HG02973 (cell line): Measurements from ENCODE around the gene IL1RAP.
A peak's percentile ranks its signal among the peaks of the same experiment; 100 is the strongest.
"Not testable (repeated sequence)": the region's sequence is repeated elsewhere in the genome, so short reads cannot be mapped to it uniquely, and the experiment has no call there.

ENCODE experiments used
- ATAC-seq: cut with Tn5 transposase; IDR thresholded peaks from one replicate; pipeline ENCODE4 v1.9.1; 2021; ENCODE audit warnings: moderate library complexity; ENCODE audit not compliant: unreplicated experiment

The IL1RAP gene, protein sequence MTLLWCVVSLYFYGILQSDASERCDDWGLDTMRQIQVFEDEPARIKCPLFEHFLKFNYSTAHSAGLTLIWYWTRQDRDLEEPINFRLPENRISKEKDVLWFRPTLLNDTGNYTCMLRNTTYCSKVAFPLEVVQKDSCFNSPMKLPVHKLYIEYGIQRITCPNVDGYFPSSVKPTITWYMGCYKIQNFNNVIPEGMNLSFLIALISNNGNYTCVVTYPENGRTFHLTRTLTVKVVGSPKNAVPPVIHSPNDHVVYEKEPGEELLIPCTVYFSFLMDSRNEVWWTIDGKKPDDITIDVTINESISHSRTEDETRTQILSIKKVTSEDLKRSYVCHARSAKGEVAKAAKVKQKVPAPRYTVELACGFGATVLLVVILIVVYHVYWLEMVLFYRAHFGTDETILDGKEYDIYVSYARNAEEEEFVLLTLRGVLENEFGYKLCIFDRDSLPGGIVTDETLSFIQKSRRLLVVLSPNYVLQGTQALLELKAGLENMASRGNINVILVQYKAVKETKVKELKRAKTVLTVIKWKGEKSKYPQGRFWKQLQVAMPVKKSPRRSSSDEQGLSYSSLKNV

DNA sequence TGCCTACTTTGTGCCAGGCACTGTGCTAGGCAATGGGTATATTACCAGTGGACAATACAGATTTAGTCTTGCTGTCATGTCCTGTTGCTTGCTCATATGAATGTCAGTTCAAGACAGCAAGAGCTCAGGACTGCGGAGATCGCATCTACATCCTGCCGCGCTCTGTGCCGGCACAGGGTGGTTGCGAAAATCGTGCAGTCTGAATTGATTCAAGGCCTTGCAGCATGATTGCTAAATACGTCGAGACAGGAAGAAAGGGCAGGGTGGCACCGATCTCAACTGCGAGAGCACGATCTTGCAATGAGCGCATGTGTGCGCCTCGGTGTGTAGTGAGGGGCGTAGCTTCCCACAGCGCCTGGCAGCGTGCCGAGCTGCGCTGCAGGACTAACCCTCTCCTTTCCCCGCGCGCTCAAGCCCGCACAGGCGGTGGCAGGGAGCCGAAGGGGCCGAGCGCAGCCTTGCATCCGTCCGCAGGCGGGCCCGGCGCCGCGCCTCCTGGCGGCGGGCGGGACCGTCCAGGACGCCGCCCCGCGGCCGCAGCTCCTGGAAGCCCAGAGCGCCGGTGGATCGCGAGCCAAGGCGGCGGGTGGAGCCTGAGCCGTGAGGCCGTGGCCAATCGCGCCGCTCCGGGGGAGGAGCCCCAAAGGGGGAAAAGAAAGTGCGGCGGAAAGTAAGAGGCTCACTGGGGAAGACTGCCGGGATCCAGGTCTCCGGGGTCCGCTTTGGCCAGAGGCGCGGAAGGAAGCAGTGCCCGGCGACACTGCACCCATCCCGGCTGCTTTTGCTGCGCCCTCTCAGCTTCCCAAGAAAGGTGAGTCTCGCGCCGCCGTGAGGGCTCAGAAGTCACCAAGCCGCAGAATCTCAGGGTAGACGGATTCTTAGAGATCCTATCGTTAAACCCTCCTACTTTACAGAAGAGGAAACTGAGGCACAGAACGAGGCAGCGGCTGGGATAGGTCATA, at the start of gene IL1RAP:
TSS of gene IL1RAP (plus strand) at position 677 of the 962 bp plus-strand sequence. CDS start 50,205 bp downstream, outside the sequence.
- ATAC-seq, result peak; percentile 99

GRCh38 chr3:190467922-190468321, 46.0 kb upstream of the IL1RAP start:
- ATAC-seq, result no peak

DNA sequence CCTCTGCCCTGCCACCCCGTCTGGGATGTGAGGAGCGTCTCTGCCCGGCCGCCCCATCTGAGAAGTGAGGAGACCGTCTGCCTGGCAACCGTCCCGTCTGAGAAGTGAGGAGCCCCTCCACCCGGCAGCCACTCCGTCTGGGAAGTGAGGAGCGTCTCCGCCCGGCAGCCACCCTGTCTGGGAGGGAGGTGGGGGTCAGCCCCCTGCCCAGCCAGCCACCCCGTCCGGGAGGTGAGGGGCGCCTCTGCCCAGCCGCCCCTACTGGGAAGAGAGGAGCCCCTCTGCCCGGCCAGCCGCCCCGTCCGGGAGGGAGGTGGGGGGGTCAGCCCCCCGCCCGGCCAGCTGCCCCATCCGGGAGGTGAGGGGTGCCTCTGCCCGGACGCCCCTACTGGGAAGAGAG, 40.6 kb upstream of the IL1RAP start:
- not testable (repeated sequence) for ATAC-seq

GRCh38 chr3:190481779-190482178, 32.1 kb upstream of the IL1RAP start:
- no peak for ATAC-seq

GRCh38 chr3:190485830-190486532, 27.9 kb upstream of the IL1RAP start:
- ATAC-seq, result no peak

DNA sequence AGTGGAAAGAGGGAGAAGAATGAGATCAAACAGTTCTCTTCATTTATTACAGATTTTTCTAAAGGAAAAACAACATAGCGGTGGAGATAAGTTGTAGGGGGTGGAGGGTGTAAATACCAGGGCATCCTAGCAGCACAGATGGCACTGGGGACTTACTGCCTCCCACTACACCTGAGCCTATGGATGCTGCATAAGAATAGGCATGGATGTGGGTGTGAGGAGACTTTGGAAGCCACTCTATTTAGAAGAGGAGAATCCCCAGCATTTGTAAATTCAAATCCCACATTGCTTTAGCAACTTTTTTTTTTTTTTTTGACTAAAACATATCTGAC, 27.4 kb upstream of the IL1RAP start:
- ATAC-seq, result no peak

- no peak for ATAC-seq
Measured at GRCh38 chr3:190486908-190487607, 26.8 kb upstream of the IL1RAP start.

- ATAC-seq, result no peak
Measured at GRCh38 chr3:190491533-190492054, 22.3 kb upstream of the IL1RAP start.

GRCh38 chr3:190492129-190492528, 21.8 kb upstream of the IL1RAP start:
- no peak for ATAC-seq

GRCh38 chr3:190492966-190493365, 20.9 kb upstream of the IL1RAP start:
- ATAC-seq, result no peak

- ATAC-seq, result no peak
Measured at GRCh38 chr3:190494907-190495306, 19.0 kb upstream of the IL1RAP start.

- ATAC-seq, result no peak
Measured at GRCh38 chr3:190495354-190495753, 18.5 kb upstream of the IL1RAP start.

DNA sequence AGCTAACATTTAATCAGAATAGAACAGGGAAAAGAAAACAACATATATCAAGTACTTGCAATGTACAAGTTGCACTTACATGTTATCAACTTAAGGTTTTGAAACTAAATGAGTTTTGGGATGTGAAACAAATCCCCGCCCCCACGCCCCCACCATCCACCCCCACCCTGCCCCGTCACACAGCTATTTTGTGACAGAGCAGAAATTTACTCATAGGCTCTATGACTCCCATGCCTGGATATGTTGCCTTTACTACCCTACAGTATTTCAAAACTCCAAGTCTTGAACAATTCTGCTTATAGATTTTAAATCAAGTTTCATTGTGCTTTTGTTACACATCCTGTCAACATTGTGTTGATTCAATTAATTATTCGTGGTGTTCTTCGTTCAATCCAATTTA, 18.1 kb upstream of the IL1RAP start:
- no peak for ATAC-seq

- ATAC-seq, result no peak
Measured at GRCh38 chr3:190496859-190497258, 17.0 kb upstream of the IL1RAP start.

DNA sequence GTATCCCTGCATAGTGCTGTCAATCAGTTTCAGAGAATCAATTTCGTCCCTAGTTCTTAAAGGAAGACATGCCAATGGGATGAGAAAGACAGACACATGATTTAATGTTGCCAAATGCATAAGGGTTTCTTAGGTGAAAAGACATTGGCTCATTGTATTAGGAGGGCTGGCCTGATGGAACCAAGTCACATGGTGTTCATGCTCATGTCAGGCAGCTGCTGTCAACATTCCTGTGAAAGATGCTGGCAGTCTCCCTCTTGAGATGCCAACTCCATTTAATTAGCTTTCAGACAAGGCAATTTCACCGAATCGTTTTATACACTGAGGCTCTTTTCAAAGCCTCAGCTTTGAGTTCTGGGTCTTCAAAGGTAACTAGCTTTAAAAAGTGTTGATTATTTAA, 16.1 kb upstream of the IL1RAP start:
- ATAC-seq, result no peak

GRCh38 chr3:190498293-190498692, 15.6 kb upstream of the IL1RAP start:
- ATAC-seq, result no peak

- ATAC-seq, result no peak
Measured at GRCh38 chr3:190499122-190499521, 14.8 kb upstream of the IL1RAP start.

GRCh38 chr3:190502946-190503345, 10.9 kb upstream of the IL1RAP start:
- no peak for ATAC-seq

DNA sequence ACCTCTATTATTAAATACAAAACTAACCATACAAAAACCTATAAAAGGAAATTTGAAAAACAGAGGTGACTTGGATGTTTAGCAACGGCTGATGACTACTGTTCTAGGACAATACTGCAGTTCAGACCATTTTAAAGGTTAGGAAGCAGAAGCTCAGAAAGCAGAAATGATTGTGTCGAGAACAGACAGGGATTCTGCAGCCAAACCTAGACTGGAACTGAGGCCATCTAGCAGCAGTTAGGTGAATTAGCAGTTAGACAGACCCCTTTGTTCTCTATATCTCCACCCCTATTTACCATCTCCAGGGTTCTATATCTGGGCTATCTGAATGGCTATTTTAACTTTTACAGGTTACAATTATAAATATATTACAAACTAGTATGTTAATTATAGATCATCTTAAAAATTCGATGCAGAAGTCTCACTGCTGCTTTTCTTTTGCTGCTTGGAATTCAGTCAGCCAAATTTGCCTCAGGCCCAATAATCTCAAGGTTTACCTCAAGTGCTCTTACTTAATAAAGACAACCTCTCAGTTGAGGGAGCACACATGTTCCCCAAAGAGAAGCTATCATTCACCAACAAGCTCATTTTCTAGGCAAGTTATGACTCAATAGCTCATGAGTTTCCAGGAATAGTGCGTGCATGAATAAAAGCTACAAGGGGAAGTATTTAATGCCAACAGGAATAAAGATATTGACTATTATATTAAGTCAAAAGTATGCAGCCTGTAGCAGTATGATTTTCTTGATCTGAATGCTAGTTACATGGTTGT, 9.3 kb upstream of the IL1RAP start:
- no peak for ATAC-seq
